ENCODE data around the gene CLDND2.

DNA sequence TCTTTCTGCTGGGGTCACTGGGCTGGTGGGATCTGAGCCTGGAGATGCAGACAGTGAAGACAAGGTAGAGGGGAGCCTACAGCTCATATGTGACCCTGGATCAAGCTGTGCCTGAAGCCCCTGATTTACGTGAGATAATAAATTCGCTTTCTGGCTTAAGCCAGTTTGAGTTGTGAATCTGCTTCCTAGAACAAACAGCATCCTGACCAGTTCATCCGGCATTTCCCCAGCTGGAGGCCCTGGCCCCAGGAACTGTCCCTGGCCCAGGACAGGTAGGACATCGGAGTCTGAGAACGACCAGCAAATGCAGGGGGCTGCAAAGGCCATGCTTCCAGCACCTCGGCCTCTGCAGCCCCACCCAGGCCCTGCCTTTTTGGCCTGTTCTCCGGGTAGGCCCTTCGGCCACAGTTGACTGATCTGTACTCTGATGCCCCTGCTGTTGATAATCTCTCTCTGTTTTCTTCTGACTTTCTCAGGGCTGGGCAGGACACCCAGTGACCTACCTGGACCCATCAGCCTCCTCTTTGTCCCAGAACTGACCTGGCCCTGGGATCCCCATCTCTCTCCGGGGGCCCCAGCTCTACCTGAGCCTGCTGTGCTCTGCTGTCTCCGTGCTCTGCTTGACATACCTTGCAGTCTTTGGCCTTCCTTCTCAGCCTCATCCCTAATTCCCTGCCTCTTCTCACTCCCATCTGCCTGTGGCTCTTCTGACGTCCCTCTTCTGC, 17.4 kb downstream of the CLDND2 start:
- TF ChIP-seq, protein P1, sequence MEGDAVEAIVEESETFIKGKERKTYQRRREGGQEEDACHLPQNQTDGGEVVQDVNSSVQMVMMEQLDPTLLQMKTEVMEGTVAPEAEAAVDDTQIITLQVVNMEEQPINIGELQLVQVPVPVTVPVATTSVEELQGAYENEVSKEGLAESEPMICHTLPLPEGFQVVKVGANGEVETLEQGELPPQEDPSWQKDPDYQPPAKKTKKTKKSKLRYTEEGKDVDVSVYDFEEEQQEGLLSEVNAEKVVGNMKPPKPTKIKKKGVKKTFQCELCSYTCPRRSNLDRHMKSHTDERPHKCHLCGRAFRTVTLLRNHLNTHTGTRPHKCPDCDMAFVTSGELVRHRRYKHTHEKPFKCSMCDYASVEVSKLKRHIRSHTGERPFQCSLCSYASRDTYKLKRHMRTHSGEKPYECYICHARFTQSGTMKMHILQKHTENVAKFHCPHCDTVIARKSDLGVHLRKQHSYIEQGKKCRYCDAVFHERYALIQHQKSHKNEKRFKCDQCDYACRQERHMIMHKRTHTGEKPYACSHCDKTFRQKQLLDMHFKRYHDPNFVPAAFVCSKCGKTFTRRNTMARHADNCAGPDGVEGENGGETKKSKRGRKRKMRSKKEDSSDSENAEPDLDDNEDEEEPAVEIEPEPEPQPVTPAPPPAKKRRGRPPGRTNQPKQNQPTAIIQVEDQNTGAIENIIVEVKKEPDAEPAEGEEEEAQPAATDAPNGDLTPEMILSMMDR (IDR thresholded peaks at IDR 0.05): no peak
- TF ChIP-seq EZH2 (IDR thresholded peaks at IDR 0.05) (no peak), EZH2phosphoT487 (IDR thresholded peaks at IDR 0.05) (no peak)

Measured in neural progenitor cell (in vitro differentiated cells).